Keratinocyte (primary cell): ENCODE data around the gene SNX15.

Source experiments
- CTCF ChIP-seq, 3 experiments: IDR thresholded peaks in 1 of 3; conservative IDR thresholded peaks in 1 of 3; optimal IDR thresholded peaks in 1 of 3; 2 replicates in 2 of 3; 3 replicates in 1 of 3; pipeline versions ENCODE3 to v1.5.1; 2011; ENCODE audit warnings: low read length in 3 of 3, mild to moderate bottlenecking in 3 of 3, moderate library complexity in 2 of 3, control low read depth in 1 of 3, inconsistent platforms in 1 of 3; ENCODE audit not compliant: insufficient read depth in 2 of 3; ENCODE audit errors: extremely low read depth in 1 of 3
- EZH2 ChIP-seq: IDR thresholded peaks from one replicate; pipeline ENCODE4 v1.6.1; 2012; ENCODE audit warnings: inconsistent platforms, mild to moderate bottlenecking, low read length, moderate library complexity

GRCh38 chr11:65021003-65021402 lies 6.2 kb upstream of the SNX15 start:
- TF ChIP-seq CTCF (optimal IDR thresholded peaks at IDR 0.05 in 1 of 3, IDR thresholded peaks at IDR 0.05 in 1 of 3, conservative IDR thresholded peaks at IDR 0.05 in 1 of 3; ENCODE audit: extremely low read depth in 1 of 3, insufficient read depth in 2 of 3, low read length in 3 of 3) (no peak), EZH2 (no peak)
